HG03064 (cell line): Measurements from ENCODE around the gene UBE2O.

Experiments
- ATAC-seq: cut with Tn5 transposase; IDR thresholded peaks from one replicate; pipeline ENCODE4 v1.9.1; 2021; ENCODE audit warnings: low read depth; ENCODE audit not compliant: unreplicated experiment

The UBE2O gene

DNA sequence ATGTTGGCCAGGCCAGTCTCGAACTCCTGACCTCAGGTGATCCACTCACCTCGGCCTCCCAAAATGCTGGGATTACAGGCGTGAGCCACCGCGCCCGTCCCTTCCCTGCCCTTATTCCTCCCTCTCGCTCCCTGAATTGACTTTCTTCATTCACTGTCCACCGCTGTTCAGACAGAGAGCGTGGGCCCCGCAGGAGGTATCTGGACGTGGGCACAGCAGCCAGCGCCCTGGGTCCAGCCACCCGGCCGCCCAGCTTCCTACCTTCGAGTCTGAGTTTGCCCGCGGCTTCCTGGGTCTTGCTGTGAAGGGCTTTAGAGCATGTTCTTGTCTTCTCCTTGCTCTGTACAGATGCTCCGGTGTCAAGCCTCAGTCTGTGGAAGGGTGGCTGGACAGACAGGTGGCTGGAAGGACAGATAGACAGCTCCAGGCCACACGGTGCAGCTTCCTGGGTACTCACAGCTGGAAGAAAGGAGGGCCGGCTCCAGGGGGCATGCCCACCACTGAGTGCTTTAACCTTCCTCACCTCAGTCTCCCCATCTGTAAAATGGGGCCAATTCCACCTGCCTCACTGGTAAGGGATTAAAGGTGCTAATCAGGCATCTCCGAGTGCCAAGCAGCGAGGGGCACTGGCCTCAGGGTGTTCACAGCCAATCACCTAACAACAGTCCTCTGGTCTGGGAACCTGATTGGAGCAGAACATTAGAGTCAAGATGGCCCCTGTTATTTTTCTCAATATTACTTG, 34.7 kb upstream of the UBE2O start:
- no peak for ATAC-seq

DNA sequence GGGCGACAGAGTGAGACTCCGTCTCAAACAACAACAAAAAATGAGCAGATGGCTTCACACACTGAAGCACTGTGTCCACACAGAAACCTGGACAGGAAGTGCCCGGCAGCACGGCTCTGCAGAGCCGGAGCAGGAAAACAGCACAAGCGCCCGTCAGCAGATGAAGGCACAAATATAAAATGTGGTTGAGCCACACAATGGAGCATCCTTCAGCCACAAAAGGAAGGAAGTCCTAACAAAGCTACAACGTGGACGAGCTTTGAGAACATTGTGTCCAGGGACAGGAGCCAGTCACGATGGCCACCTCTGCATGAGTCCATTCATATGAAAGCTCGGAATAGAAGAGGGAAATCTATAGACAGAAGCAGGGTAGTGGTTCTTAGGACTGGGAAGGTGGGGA, 32.6 kb upstream of the UBE2O start:
- ATAC-seq: no peak

- no peak for ATAC-seq
These were observed 31.3 kb upstream of the UBE2O start for GRCh38 chr17:76484228-76484725.

- peak; percentile 49 for ATAC-seq
These were observed 28.2 kb upstream of the UBE2O start for GRCh38 chr17:76481071-76481655.

GRCh38 chr17:76480632-76481031, 27.7 kb upstream of the UBE2O start:
- no peak for ATAC-seq

DNA sequence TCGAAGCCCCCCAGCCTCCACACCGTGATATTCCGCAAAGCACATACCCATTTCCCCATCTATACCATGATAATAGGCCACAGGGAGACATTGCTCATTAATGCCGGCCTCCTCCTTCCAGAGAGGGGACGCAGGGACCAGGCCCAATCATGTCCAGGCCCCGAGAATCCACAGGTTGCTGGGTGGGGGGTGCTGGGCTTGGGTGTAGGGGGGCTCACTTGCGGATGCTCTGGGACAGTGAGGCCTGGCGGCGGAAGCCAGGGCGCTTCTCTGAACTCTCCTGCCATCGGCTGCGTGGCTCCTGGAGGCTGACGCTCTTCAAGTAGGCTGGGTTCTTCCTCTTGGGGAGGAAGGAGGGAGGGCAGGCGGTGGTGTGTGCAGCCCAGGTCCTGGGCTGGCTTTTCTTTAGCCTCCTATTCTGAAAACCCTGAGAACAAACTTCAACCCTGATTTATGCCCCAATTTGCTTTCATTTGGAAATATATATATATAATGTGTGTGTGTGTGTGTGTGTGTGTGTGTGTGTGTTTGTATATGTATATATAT, 26.6 kb upstream of the UBE2O start:
- ATAC-seq: no peak

GRCh38 chr17:76478730-76479514, 26.0 kb upstream of the UBE2O start:
- no peak for ATAC-seq

GRCh38 chr17:76478097-76478496, 25.1 kb upstream of the UBE2O start:
- no peak for ATAC-seq

- ATAC-seq: no peak
These were observed 24.6 kb upstream of the UBE2O start for GRCh38 chr17:76477576-76477975.

GRCh38 chr17:76476736-76477135, 23.8 kb upstream of the UBE2O start:
- ATAC-seq: no peak

GRCh38 chr17:76475302-76475701, 22.4 kb upstream of the UBE2O start:
- no peak for ATAC-seq

DNA sequence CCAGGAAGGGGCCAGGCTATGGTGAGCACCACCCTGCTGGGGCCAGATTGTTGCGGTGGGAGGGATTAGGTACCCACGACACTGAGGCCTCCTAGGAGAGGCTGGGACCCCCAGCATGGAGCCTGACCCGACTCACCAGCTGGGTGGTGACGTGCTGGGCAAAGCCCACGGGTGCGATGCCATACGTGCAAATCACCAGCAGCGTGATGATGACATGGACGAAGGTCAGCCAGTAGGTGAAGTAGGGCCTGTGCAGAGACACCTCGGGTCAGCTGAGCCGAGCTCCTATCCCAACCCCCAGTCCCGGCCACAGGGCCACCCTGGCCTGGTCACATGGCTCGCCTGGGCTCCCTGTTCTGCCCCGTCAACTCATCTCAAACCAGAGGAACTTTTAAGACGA, 21.9 kb upstream of the UBE2O start:
- no peak for ATAC-seq

GRCh38 chr17:76474238-76474637, 21.3 kb upstream of the UBE2O start:
- no peak for ATAC-seq

DNA sequence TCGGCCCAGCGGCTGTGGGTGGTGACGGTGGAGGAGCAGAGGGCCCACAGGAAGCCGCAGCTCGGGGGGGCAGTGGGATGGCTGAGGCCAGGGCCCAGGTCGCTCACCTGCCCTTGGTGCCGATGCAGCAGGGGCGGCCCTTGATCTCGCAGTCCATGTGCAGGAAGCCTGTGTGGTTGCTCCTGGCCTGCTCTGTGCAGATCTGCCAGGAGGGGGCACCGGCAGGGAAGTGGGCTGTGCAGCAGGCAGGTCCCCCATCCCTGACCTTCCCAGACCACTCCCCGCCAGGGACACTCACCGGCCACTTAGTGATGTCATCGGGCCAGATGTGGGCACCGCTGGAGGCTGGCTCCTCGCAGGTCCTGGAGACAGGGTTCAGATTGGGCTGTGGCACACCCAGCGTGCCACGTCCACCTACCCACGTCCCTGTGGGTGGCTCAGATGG, 20.6 kb upstream of the UBE2O start:
- ATAC-seq: no peak

GRCh38 chr17:76472726-76473125, 19.8 kb upstream of the UBE2O start:
- no peak for ATAC-seq

GRCh38 chr17:76472258-76472645, 19.3 kb upstream of the UBE2O start:
- no peak for ATAC-seq

GRCh38 chr17:76471498-76472257, 18.7 kb upstream of the UBE2O start:
- no peak for ATAC-seq

- no peak for ATAC-seq
These were observed 17.2 kb upstream of the UBE2O start for GRCh38 chr17:76469991-76470739.

- no peak for ATAC-seq
These were observed 16.4 kb upstream of the UBE2O start for GRCh38 chr17:76469076-76469990.
